GM19351 (cell line): ENCODE data around the gene KRT76.
"Not testable (repeated sequence)": the region's sequence is repeated elsewhere in the genome, so short reads cannot be mapped to it uniquely, and the experiment has no call there.

Source experiments
- ATAC-seq: cut with Tn5 transposase; IDR thresholded peaks from one replicate; pipeline ENCODE4 v1.9.1; 2021; ENCODE audit warnings: mild to moderate bottlenecking, moderate library complexity; ENCODE audit not compliant: unreplicated experiment

Gene KRT76

DNA sequence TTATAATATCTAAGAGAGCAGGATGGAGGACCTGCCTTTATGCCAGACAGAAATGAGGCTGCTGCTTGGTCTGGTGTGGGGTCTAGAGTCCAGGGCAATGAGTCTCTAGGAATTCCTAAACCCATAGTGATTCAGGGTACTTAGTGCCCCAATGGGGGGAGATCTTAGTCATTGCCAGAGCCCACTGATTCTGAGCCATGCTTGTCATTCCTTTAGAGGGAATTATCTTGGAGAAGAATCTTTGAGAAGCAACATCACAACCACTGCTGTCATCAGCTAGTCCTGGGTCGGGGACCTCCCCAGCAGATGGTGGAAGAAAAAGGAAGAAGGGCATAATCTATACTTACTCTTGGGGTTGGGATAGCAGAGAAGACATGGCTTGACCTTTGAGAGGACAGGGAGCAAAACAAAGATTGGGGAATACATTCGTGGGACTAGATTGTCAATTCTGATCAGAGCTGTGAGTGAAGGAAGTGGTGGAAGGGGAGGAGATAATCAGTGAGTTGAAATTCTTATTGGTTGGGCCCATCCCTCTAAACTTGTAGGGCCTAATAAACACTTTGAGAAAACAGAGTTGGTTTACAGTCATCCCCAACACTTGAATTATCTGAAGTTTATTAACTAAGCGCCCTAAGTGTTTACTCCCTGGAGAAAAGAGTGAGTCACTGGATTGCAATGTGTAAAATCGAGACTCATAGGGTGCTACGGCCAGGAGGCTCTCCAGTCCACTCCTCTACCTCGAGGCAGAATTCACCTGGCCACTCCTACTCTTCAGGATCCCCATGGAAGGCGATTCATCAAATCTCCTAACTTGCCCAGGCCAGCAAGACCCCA lies 21.7 kb upstream of the KRT76 start:
- ATAC-seq: no peak

DNA sequence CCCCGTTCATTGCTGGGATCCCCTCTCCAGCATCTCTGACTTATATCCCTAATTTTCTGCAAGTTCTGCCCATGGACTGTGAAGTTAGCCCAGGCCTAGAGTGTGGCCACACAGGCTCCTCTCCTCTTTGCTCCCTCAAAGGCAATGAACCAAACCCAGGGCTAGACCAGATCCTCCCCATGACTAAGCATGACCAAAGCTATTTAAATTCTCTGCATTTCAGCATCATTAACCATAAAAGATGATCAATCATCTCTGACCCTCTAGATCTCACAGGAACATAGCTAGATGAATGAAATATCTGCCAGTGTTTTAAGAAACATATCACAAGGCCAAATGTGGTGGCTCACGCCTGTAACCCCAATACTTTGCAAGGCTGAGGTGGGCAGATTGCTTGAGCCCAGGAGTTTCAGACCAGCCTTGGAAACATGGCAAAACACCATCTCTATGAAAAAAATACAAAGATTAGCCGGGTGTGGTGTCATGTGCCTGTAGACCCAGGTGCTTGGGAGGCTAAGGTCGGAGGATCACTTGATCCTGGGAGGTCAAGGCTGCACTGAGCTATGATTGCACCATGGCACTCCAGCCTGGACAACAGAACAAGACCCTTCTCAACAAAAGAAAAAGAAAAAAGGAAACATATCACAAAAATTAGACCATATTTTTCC lies 21.0 kb upstream of the KRT76 start:
- no peak for ATAC-seq

DNA sequence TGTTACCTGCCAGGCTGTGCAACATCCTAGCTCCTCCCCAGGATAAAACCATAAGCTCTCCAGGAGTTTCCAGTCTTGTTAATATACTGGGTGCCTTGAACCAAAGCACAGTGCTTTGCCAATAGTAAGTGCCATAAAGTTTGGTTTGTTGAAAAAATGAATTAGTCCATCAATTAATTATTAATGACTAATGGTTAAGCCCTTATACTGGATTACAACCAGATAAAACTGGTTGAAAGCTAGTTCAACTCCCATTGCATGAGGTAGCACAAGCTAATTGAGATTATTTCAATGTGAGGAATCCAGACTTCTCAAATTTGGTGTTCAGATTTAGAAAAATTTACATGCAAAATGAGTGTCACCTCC lies 20.4 kb upstream of the KRT76 start:
- no peak for ATAC-seq

DNA sequence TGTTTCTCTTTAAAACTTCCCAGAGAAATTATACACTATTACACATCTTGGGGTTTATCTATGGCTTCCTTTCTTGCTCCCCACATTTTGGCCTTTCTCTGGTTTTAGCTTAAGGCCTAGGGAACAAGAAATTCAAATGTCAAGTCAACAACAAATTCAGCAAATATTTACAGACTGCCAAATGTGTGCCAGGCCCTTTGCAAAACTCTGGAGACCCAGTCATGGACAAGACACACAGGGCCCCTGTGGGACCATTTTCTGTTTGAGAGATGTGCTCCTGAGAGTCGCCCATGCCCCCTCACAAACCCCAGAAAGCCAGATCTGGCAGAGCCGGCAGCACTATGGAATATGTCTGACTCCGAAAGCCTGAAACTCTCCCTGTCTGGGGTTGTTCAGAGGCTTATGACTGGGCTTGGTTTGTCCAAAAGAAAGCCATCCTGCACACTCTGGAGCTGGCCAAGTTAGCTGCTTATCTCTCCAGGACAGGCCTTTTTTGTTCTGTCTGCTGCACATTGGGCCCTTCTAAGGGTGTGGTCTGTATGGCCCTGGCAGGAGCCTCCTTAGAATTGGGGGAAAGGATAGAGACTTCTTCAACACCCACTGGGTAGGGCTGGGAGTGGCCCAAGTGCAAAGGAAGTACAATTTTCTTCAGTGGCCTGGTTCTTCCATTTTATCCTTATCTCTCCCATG lies 19.8 kb upstream of the KRT76 start:
- no peak for ATAC-seq

DNA sequence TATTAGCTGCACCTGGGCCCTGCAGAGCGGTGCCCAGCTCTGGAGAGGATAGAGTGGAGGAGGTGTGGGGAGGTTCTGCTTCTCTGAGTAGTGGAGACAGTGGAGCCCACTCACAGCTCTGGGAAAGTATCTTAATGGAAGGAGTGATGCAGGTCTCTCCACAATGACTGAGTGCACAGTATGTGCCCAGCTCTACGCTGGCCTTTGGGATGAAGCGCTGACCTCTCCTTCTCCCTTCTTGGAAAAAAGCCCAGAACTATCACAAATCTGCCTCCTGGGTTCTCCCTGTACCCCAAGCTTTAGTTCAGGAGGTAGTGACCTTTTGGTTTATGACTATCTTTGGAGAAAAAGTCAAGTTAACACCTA lies 19.3 kb upstream of the KRT76 start:
- no peak for ATAC-seq

DNA sequence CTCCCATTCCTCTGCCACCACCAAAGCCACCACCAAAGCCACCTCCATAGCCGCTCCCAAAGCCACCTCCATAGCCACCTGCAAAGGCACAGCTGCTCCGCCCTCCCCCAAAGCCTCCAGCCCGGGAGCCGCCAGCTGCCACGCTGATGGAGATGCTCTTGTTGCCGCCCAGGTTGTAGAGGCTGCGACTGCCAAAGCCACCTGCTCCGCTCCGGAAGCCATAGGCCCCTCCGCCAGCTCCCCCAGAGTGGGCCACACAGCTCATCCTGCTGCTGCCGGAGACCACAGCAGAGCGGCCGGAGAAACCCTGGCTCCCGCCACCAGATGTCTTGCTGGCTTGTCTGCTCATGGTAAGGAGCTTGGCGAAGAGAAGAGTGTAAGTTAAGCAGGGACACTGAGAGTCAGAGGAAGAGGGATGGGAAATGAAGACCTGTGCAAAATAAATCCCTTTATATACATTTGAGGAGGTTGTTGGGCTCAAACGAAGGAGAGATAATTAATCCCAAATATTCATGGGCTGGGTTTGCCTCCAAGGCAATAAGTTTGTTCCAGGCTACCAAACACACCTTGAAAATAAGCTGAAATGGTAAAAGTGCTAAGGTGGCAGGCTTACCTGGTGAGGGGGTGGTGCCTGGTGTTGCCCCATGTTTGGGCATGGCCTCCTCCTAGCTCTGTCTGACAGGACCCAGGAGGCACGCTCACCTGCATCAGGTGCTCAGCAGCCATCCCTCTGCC lies 18.7 kb upstream of the KRT76 start, which contains the start of gene KRT3:
KRT3 (minus strand) TSS at position 424 of the 735 bp plus-strand sequence; CDS start at position 349, 75 bp downstream.
- ATAC-seq: no peak

DNA sequence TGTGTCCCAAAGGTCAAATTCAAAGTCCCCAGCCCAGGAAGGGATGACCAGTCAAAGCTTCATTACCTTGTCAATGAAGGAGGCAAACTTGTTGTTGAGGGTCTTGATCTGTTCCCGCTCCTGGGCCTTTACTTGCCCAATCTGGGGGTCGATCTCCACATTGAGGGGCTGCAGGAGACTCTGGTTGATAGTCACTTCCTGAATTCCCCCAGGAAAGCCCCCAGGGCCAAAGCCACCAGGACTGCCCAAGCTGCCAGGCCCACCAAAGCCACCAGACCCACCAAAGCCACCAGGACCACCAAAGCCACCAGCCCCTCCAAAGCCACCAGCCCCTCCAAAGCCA lies 18.2 kb upstream of the KRT76 start:
- not testable (repeated sequence) for ATAC-seq

DNA sequence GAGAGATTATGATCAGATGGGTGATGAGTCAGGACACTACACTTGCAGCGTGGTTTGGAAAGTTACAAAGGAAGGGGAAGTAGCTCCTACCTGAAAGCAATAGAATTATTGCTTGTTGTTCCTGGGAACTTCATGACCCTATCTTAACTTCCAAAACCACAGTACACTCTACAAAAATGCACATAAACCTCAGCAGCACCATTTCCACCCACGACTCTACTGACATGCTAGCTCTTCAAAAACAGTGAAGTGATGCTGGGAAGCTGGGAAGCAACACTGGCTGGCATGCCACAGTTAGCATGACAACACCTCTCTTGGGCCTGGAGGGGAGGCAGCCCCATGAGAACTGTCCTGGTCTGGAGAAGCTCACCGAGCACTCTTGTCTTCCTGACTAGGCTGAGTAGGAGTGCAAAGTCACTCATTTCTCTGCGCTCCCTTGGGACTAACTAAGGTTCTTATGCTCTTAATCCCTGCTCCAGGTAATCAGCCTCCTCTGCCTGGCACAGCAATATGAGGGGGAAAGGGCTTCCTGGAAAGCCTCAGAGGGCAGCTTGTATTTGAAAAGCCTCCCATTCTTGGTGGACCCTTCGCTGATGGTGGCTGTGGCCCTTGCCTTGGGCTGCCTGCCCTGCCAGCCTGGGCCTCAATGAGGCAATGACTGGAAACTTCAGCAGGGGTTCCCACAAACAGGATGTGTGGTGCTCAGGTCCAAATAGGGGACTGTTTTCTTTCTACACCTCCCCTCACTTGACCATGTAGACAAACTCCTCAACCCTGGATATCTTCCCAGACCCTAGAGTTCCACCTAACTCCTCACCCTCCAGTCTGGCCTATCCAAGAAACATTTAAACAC lies 17.6 kb upstream of the KRT76 start:
- no peak for ATAC-seq

DNA sequence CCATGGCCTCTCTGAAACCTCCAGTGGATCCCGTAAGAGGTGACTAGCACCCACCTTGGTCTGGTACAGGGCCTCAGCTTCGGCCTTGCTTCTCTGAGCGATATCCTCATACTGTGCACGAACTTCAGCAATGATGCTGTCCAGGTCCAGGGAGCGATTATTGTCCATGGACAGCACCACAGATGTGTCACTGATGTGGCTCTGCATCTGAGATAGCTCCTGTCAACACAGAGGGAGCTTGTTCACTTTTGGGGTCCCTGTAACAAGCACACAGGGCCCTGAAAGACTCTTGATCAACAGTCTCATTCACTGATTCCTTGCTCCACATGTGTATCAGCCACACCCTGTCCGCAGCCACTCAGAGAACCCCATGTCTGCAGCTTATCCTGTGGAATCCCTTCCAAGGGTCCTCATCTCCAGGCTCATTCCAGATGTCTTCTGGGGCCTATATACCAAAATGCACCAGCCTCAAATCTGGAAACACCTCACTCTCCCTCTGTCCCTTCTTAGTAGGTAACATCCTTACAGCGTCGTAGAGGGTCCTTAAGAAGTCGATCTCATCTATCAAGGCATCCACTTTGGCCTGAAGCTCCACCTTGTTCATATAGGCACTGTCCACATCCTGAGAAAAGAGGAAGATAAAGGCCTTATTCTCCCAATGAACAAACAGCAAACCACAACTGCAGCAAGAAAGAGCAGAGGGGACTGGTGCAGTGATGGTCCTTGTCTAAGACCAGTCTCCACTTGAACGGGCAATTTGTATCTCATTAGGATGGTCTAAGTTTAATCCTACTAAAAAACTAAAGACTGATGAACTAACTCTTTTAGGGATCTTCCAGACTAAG lies 15.3 kb upstream of the KRT76 start:
- ATAC-seq: no peak

DNA sequence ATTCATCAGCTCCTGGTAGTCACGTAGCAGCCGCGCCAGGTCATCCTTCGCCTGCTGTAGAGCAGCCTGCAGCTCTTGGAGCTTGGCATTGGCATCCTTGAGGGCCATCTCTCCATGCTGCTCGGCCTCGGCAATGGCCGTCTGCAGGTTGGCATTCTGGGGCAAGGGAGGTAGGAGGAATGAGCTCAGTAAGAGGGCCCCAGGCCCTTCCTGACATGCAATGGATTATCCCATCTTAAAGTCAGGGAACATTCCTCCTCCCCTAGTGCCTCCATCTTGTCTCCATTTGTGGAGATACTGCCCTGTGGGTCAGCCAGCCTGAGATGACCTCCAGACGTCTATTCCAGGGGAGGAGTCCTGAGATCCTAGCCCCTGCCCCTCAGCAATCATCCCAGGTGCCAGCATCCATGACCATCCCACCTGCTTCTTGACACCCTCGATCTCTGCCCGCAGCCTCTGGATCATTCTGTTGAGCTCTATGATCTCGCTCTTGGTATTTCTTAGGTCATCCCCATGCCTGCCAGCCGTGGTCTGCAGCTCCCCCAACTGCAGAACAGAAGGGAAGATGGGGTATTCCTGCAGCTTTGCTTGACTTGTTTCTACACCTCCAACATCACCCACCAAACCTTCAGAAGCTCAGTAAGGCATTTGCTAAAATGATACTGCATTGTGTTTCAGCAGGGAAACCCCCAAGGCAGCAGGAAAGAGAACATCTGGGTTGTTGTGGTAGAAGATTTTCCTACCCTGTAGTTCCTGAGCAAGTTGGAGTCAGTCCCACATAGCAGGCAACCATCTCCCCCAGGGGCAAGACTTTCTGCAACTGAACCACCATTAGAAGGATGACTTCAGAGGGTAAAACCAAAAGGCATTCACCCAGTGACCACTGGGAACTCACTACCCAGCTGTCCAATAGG lies 14.4 kb upstream of the KRT76 start:
- no peak for ATAC-seq

DNA sequence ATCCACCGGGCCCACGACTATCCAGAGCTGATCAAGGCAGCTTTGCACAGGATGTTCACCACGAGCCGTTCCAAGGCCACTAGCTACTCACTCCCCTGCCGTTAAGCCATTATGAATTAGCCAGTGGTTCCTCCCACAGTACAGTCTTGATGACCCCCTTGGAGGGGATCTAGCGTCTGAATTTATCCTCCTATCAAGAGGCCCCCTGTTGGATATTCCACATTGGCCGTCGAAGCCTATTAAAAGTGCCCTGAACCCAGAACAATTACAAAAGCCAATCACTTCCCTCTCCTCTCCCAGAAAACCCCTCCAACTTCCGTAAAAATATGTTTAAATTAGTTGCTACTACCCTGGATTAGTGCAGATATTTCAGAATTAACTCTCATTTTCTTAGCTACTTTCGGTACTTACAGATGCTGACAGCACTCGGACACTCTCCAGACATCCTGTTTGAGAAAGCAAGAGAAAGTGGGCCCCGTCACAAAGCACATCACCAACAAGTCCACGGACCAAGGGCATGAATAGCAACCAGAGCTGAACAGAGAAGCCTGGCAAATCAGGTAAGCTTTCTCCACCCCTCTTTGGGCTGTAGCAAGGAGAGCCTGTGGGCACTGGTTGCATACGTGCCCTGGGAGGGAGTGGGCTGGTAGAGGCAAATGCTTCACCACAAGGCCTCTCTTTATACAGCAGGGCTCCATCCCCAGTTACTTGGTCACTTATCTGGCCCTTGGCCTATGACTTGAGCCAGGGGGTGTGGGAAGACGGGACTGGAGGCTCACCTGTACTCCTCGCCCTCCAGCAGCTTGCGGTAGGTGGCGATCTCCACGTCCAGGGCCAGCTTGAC lies 13.5 kb upstream of the KRT76 start:
- no peak for ATAC-seq

DNA sequence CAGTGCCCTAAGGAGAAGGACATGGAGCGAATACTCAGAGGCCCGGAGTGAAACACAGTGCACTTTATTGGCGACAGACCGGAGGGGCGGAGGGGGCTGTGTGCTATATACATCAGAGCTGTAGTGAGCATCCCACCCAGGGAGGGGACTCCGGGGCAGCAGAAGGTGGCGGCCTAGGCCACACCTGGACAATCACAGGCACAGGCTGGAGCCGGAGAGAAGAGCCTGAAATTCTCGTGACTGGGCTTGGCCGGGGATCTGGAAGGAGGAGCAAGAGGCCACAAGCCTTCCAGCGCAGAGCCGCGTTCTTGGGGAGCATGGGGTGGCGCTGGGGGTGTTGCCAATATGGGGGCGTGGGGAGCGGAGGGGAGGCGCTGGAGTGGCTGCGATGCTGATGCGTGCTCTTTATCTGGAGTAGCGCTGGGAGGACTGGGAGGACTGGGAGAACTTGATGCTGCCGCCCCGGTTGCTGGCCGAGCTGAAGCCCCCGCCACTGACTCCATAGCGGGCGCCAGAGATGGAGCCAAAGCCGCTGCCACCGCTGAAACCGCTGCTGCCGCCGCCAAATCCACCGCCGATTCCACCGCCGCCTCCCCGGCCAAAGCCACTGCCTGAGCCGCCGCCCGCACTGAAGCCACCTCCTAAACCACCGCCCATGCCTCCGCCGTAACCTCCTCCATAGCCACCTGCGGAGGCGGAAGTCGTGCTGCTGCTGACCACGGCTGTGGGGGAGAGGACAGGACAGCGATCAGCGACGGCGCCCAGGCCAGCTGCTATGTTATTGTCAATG lies 12.7 kb upstream of the KRT76 start:
- ATAC-seq: no peak

DNA sequence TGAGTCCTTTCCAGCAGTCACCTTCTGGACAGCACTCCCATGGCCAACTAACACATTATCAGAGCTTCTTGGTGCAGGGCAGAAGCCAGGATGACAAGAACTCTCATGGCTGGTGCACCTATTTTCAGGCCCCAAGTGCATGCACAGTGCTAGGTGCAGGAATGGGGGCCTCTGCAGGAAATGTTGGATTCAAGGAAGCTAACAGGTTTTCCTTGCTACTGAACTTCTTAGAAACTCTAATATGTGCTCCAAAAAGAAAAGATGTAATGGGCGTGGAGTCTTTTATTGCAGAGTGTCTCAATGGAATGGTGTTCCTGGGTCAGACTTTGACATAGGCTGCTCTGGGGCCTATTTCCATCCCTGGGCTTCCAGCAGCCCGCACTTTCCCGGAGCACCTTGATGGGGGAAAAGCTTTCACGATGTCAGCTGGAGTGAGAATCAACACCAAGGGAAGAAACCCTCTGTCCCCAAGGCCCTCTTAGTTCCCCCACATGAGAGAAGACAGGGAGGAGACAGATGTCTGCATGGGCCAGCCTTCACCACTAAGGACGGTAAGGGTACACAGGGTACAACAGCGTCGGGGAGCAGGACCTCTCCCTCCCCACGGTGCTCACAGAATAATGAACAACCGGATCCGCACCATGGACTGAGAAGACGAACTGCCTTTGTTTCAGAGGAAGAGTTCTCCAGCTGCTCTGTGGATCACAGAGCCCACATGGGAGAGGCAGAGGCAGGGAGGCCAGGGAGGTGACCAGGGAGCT lies 11.9 kb upstream of the KRT76 start:
- ATAC-seq: no peak

DNA sequence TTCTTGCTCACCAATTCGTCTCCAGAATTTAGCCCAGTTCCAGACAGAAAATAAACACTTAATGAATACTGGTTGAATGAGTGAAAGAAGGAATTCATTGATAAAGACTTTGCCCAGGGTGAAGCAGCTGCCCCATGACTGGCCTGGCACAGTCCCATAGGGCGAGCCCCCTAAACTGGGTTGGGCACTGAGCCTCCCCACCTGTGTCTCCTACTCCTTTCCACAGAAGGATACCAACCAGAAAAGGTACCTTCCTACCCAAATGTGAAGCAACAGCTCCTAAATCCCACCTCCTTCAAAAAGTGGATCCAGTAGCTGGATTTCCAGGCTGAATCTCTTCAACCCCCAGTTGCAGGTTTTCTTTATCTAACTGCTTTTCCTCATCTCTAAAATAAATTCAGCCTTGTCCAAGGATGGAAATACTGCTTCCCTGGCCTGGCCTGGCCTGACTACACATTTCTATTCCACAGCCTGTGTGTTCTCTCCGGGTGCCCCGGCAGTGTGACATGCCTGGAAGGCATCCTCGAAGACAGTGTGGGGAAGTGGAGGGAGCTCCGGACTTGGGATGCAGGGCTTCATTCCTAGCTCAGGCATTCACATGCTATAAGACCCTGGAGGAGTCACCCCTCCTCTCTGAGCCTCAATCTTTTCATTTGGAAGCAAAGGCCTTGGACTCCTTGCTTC lies 11.2 kb upstream of the KRT76 start:
- no peak for ATAC-seq
